NOMO-1 (cell line): ENCODE data around the gene TNFRSF11A.
A peak's percentile ranks its signal among the peaks of the same experiment; 100 is the strongest.

Experiments
- DNase-seq, 2 experiments: peaks; one replicate each; lab custom pipeline; 2025; ENCODE audit not compliant: unreplicated experiment in 2 of 2; lab: John Stamatoyannopoulos, UW

The TNFRSF11A gene

DNA sequence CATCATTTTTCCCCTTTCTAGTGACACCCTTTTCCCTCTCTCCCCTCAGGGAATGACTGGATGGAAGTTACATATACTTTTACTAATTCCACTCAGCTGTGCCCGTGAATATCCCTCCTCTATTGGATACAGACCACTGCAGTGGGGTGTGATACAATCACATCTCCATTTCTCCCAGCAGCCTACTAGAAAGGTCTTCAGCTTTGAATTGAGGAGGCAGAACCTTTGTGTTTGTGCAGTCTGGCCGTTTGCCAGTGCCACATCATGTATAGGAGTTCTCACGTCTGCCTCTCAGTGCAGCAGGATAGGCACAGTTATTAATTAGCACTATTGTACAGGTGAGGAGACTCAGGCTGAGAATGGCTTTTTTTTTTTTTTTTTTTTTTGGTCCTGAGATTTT, 16.4 kb downstream of the TNFRSF11A start:
- no peak for DNase-seq

DNA sequence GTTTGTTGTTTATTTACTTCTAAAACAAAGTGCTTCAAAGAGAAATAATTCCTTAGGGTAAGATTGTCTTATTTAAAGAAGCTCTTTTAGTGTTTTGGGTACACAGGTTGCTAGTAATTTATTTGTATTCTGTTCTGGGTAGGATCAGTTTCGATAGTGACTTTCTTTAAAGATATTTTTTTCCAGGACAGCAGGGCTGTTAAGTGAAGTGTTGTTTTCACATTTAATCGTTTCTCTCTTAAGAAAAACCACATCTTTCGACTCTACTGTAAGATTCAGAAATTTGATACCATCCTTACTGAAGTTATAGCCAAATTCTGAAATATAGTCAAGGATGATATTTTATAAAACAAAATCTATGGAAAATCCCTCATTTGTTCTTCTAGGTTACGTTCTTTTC, 17.8 kb downstream of the TNFRSF11A start:
- DNase-seq = no peak

DNA sequence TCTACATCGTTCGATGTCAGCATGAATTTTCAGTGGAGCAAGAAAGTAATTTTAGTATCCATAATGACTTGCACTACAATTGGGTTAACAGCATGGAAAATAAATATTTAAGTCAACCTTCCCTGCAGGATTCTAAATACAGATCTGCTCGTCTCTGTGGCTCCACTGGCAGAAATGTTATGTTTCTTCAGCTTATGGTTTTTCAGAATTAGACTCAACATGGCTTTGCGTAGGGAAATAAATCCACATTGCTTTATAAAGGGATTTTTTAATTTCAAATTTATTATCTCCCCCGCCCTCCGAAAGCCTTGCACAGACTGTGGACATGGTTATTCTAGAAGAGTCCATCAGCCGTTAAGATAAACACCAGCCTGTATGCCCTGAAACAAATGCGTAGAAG, 18.2 kb downstream of the TNFRSF11A start:
- DNase-seq = no peak

DNA sequence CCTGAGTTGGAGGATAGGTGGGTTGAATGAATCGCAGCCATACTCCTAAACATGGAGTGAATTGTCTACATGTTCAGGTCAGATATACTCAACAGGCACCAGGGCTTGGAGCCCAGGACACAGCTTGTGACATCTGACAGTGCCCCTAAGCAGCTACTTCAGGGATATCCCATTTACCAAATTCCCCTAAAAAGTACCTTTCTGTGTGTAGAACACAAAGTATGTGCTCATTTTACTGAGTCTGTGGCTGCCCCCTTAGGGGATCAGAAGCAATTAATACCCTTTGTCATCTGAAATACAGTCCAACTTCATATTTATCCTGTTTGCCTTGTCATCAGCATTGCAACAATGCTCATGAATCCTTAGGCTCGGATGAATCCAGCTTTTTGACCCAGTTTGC, 20.8 kb downstream of the TNFRSF11A start:
- DNase-seq = no peak

DNA sequence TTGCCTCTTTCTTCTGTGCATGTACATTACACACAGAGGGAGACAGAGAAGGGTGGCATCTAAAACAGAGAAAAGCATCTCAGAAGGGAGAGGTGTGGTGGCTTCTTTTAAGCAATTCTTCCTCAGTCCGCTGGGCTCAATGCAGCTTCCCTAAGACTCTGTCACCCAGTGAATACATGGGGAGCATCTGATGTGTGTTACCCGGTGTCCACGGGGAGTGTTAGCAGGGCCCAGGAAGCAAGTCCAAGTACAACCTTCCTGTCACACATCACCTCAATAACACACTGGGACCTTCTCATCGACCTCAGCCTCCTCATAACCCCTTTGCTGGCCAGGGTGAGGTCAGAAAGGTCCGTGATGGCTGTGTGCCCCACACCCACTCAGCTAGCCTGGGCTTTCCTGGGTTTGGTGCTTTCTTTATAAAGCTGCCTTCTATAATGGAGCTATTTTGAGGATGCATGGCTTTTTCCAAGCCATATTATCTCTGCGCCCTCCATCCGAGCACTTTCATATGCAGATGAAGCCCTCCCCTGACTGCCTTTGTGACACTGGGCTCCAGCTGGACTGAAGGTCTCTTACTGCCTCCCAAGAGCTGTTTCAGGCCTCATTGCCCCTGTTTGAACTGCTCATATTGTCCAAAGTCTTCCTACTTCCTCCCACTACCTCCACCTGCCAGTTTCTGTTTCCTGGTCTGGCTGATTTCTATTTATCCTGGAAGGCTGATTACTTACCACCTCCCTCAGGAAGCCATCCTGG, 21.4 kb downstream of the TNFRSF11A start:
- no peak for DNase-seq

DNA sequence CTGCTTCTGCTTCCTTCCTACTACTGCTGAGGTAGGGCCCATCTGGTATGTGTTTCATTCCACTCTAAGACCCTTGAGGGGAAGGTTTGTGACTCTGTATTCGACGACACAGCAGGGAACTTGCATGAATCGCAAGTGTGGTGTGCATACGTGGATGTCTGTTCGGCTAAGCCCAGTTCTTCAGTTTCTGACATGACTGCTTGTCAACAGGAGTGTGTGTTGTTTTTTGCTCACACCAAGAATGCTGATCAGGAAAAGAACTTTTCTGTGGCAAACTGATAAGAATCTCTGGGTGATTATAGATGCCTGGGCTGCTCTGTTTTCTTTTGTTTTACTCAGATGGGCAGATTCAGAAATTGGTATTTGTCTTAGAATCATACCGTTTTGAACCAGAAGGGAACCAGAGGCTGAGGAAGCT, 22.0 kb downstream of the TNFRSF11A start:
- DNase-seq = no peak

DNA sequence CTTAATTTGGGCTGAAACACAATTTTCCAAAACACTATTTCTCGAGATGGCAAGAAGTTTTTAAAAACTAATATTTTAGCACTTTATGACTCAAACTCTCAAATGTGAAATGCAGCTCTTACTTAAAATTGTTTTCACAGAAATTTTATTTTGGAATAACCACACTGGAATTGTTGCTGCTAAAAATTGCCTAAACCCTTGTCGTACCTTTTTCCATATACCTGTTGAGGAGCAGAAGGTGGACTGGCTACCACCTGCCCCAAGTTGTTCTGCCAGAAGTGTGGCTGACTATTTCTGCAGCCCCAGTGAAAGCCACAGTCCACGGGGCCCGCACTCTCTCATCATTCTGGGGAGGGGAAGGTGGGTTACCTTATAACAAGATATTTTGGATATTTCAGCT, 23.4 kb downstream of the TNFRSF11A start:
- no peak for DNase-seq

DNA sequence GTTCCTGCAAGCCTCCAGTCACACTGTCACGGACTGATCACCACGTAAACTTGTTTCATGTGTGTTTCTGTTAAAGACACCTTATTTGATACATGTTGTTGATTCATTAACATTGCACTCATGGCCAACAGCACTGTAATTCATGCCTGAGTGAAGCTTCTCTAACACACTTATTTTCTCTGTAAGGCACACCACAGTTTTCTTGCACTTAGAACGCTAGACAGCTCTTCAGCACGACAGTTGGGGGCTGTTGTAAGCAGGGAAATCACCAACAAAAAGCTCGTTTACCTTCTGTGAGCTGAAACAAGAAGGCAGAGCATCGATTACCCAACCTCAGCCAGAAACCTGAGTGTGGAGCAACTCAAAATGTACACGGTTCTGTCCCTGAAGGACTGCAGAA, 28.1 kb downstream of the TNFRSF11A start:
- DNase-seq = no peak

DNA sequence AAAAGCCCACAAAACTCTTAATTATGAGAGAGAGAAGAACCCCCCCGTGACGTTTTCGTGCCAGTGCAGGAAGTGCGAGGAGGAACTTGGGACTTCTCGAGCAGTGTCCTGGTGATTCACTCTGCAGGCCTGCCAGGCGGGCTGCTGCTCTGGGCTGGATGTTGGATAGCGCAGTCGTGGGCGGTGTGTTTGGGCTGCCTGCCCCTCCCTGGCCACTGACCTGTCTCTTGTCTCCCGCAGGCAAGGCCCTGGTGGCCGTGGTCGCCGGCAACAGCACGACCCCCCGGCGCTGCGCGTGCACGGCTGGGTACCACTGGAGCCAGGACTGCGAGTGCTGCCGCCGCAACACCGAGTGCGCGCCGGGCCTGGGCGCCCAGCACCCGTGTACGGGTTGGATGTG, 29.0 kb downstream of the TNFRSF11A start:
- no peak for DNase-seq

DNA sequence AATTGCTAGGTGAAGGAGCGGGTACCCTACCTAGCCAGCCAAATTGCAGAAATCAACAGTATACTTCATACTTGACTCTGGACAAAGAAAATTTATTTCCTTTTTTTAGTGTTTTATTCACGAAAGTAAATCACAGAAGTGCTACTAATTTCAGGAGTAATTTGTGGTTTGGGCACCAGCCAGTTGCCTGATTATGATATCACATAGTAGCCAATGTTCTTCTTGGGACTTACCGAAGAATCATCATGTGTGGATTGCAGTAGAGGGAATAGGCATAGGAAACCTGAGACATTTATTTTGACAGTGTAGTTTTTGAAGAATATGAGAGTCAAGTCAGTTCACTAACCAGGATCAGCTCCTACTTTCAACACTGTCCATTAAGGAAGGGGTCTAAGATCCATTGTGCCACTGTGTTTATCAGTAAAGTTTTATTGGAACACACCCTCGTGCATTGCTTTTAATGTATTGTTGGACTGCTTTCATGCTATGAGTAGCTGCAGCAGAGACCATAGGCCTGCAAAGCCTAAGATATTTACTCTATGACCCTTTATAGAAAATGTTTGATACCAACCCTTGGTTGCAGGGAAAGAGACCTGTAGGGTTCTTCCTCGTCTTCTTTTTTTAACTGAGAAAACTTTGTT, 32.1 kb downstream of the TNFRSF11A start:
- DNase-seq = peak in 1 of 2 experiments; percentile 46

DNA sequence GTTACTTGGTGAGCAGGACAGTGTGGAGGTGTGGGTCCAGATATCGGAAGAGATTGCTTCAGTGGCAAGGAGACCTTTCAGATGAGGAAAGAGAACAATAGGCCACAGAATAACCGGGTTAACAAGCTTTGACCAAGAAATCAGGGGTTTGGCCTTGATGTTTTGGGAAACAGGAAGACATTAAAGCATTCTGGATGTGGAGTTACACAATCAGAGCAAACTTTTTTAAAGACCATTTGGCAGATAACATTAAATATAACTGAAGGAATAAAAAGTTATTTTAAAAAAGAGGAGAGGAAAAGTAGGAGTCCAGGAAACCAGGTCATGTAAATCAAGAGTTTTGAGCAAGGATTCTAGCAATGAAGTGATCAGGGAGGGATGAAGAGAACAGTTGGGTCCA, 35.7 kb downstream of the TNFRSF11A start:
- DNase-seq = no peak

DNA sequence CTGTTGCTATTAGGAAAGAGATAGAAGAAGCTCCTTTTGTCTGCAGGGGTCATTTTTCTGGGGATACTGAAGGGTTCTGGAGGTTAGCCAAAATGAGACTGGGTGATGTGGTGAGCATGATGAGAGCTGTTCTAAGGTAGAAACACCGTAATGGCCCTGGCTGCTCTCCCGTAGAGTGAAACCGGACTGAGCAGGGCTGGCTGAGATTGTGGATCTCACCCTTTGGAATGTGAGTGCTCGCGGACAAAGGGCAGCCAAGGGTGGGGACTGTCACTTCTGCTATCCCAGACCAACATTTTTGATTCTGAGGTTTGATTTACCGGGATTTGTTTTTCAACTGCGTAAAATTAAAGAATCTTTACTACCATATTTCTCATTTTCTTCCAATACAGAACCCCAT, 36.2 kb downstream of the TNFRSF11A start:
- no peak for DNase-seq

DNA sequence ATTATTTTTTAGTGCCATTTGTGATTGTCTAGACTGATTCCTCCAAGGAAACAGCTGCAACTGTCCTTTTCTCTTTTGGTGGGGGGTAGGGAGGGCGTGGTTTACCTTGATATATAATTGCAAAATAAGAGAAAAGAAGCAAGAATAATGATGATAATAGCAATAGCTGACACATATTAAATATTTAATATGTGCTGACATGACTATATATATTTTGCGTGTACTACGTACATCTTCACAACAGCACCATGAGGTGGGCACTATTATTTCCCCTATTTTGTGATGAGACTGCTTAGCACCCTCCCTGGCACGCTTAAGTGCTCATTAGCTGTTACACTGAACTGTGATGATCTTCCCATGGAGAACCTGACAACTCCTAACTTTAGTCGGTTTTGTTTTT, 39.4 kb downstream of the TNFRSF11A start:
- no peak for DNase-seq

DNA sequence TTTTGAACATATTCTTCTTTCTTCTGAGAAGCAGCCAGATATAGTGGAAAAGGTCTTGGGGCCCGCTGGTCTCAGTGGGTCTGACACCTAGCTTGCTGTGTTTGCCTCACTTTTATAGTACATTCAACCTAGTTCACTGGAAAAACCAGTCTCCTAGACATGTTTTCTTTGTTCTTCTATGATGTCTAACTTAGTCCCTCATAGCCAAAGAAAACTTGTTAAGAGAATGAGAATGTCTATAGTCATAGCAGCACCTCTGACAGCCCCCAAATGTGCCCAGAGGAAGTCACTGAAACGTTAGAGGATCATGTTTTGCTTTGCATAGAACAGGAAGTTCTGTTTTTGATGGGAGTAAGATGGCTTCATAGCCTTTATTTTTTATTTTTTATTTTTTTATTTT, 40.3 kb downstream of the TNFRSF11A start:
- no peak for DNase-seq

DNA sequence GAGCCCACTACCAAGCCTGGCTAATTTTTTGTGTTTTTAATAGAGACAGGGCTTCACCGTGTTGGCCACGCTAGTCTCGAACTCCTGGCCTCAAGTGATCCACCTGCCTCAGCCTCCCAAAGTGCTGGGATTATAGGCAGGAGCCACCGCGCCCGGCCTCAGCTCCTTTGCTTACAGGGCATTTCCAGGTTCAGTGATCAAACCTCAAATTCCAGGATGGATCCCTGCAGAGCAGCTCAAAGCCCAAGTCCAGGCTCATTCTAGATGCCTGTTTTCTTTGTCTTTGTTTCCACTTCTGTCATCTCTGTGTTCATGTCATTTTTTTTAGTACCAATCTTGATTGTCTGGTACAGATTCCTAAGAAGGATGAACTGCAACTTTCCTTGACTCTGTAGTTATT, 41.9 kb downstream of the TNFRSF11A start:
- no peak for DNase-seq

DNA sequence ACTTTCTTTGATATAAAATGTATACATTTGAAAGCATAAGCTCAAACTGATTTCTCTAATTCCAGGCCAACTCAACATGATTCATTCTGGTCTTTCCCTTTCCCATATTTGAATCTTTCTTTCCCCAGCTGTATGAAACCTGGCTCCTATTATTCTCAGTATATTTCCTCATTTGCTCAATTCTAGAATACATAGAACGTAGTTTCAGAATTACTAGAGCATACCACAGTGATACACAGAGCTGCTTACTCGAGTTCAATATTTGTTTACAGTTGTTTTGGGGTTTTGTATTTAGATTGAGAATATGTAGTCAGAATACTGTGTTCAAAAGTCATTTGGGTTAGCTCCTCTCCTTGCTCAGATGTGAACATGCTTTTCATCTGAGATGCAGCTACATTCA, 43.0 kb downstream of the TNFRSF11A start:
- DNase-seq = no peak

DNA sequence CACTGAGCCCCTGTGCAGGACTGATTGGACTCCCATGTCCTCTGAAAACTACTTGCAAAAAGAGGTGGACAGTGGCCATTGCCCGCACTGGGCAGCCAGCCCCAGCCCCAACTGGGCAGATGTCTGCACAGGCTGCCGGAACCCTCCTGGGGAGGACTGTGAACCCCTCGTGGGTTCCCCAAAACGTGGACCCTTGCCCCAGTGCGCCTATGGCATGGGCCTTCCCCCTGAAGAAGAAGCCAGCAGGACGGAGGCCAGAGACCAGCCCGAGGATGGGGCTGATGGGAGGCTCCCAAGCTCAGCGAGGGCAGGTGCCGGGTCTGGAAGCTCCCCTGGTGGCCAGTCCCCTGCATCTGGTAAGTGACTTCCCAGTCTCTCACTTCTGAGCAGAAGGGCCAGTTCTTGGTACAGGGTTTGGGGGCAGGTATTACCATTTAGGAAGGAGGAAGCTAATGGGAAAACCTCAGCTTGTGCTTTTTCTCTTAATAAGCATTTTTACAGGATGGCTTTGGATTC, 44.1 kb downstream of the TNFRSF11A start:
- no peak for DNase-seq

DNA sequence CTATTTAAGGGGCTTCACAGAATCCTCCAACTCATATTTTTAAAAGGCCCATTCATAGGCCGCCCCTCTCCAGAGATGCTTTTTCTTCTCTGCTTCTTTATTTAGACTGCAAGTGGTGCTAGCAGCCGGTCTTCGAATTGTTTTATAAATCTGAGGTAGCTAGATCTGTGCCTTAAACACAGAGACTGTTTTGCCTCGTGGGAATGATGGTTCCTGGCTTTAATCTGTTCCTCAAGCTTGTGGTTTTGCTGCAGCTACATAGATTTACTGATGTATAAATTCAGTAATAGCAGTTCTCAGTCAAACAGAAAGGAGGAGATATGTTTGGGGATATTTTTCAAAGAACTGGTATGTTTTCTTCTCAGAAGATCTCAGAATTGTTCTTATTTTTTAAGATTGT, 45.3 kb downstream of the TNFRSF11A start:
- DNase-seq = no peak

DNA sequence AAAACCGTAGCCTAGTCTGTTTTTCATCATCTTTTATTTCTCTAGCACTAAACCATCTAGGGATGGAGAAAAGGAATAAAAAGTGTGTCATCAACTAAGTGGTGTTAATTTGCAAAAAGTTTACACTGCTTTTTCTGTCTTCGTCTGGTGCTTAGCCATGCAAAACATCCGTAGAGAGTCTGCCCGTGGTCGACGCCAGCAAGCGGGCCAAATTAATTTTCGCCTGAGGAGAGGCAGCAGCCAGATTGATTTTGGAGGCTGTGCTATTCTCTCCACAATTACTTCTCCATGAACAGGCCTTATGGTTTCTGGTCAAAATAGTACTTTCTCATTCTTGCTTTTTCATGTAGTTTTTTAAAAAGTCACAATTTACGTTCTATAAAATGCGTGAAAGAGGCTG, 46.3 kb downstream of the TNFRSF11A start:
- DNase-seq = no peak

DNA sequence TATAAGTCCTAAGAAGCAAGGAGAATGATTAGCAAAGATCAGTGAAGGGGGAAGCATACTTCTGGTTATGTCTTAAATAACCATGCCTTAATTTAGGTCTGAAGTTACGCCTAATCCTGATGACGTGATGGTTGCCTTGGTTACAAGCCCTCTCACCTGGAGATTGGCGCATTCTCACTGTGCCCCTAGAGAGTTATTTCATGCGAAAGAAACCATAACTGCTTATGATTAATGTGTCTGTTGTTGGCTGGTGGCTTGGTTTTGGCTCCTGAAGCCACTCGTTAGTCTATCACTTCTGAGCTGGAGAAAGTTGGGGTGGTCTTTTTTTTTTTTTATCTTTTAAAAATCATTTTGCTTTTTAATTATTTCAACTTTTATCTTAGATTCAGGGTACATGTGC, 47.0 kb downstream of the TNFRSF11A start:
- no peak for DNase-seq

DNA sequence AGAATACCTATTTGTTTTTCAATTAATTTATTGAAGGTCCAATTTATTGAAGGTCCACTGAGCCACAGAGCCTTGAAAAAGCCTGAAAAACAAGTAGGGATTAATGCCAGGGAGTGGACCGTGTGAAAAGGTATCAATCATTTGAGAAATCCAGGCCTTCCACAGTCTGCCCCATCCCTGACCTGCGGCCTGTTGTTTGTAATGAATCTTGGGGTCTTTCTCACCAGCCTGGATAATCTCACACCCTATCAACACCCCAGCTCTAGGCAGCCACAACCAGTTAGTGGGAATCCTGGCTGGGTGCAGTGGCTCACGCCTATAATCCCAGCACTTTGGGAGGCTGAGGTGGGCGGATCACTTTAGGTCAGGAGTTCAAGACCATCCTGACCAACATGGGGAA, 47.8 kb downstream of the TNFRSF11A start:
- no peak for DNase-seq

DNA sequence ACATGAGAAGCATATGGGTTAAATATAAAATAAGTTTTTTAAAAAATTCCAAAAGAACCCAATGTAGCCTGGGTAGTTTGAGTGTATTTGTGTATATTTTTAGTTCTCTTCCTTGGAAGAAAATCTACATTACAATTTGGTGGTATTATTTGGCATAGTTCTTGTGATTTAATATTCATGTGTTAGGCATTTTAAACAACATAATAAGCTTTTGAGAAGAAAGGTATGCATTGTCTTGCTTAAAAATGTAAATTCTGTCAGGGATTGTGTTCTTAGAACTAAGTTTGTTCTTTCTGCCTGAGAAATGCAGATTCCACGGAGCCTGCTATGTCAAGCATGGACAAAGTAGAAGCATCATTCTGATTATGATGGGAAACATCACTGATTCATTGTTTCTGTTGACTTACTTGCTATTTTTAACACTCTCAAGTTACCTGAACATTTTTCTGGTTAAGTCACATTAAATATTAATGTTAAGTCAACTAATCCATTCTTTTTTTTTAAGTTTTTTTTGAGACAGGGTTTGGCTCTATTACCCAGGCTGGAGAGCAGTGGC, 49.4 kb downstream of the TNFRSF11A start:
- no peak for DNase-seq
